Stomach (tissue), 9 donors: ENCODE data around the gene MIB1. TPM values are rescaled to one million over a fixed set of nuclear protein-coding genes. Genes with fewer than 3 reads are reported as not detected.
A peak's percentile ranks its signal among the peaks of the same experiment; 100 is the strongest.

ENCODE experiments used
- DNase-seq, 2 donors: peaks; one replicate each; pipeline versions ENCODE4 v3.0.0 to v3.0.0-alpha.2; 2013 to 2019
- H3K27ac ChIP-seq, 5 donors: fragments of 200-600 bp in 4 of 5; sonication (generic) in 4 of 5; one replicate each; pipeline ENCODE4 v1.5.1; 2013 to 2019; ENCODE audit warnings: mild to moderate bottlenecking in 1 of 5, moderate library complexity in 1 of 5
- H3K27me3 ChIP-seq, 3 donors: fragments of 200-600 bp; sonication (generic); one replicate each; pipeline ENCODE4 v1.5.1; 2017 to 2019; ENCODE audit warnings: mixed run types in 1 of 3
- H3K36me3 ChIP-seq, 4 donors: fragments of 200-600 bp; sonication (generic); 1 replicate in 3 of 4; 2 replicates in 1 of 4; pipeline ENCODE4 v1.5.1; 2016 to 2019
- H3K4me1 ChIP-seq, 4 donors: fragments of 200-600 bp; sonication (generic); one replicate each; pipeline ENCODE4 v1.5.1; 2016 to 2019
- H3K4me3 ChIP-seq, 4 donors: fragments of 200-600 bp; sonication (generic) in 3 of 4; one replicate each; pipeline ENCODE4 v1.5.1; 2016 to 2019; ENCODE audit warnings: mild to moderate bottlenecking in 1 of 4
- H3K9me3 ChIP-seq, 4 donors: fragments of 200-600 bp; sonication (generic); one replicate each; pipeline ENCODE4 v1.5.1; 2016 to 2019
- EP300 ChIP-seq: sonication (generic); formaldehyde crosslinking; IDR thresholded peaks from one replicate; pipeline ENCODE4 v1.6.1; 2017; ENCODE audit warnings: antibody characterized with exemption
- POLR2A ChIP-seq, 4 donors: fragments of 450-650 bp; IDR thresholded peaks; one replicate each; pipeline ENCODE4 v1.6.1; 2016; ENCODE audit warnings: antibody characterized with exemption in 4 of 4, control low read depth in 2 of 4, mild to moderate bottlenecking in 1 of 4, moderate library complexity in 1 of 4
- POLR2AphosphoS5 ChIP-seq, 3 donors: sonication (generic); formaldehyde crosslinking; IDR thresholded peaks; one replicate each; pipeline ENCODE4 v1.6.1; 2016; ENCODE audit warnings: antibody characterized with exemption in 3 of 3
- WGBS, 5 donors: extraction: QIAGEN DNeasy Blood & Tissue Kit in 3 of 5; methylation state at CpG; one replicate each; pipeline versions ENCODE4 v1.1.5 to v1.1.7; 2013 to 2018; 5-methylcytosine and 5-hydroxymethylcytosine counted together
- intact Hi-C: fragments of 100-400 bp; cut with DNase I; formaldehyde crosslinking; loops from one replicate; pipeline ENCODE4 v1.15.1; 2023; ENCODE audit warnings: low total_unique reads
- polyA plus RNA-seq, 3 donors: library from polyadenylated mRNA; stranded (reverse); fragments of 200-250 nt; gene quantifications; one replicate each; pipeline ENCODE4 v1.2.3, GENCODE V29; 2013
- total RNA-seq, 5 donors: library from RNA; depleted of rRNA; stranded (reverse); fragments of >200 nt; gene quantifications; one replicate each; pipeline versions ENCODE4 v1.1.0 to v1.2.3, GENCODE V29; 2014 to 2016
- TF ChIP-seq, protein P1 (sequence below), 7 experiments: fragments of 450-650 bp in 4 of 7; fragments of 200-600 bp in 3 of 7; sonication (generic) in 3 of 7; IDR thresholded peaks; one replicate each; pipeline ENCODE4 v1.5.1; 2016 to 2019; ENCODE audit warnings: antibody characterized with exemption in 7 of 7, control low read depth in 2 of 7, mild to moderate bottlenecking in 1 of 7
- donor health status: healthy with polysubstance abuse.
- donor health status: Bipolar disorder and iron deficiency.
- donor health status: healthy.

Gene MIB1
- total and polyA plus RNA-seq, 8 donors, result 4.4 to 83.5 (median 13.1) TPM

DNA sequence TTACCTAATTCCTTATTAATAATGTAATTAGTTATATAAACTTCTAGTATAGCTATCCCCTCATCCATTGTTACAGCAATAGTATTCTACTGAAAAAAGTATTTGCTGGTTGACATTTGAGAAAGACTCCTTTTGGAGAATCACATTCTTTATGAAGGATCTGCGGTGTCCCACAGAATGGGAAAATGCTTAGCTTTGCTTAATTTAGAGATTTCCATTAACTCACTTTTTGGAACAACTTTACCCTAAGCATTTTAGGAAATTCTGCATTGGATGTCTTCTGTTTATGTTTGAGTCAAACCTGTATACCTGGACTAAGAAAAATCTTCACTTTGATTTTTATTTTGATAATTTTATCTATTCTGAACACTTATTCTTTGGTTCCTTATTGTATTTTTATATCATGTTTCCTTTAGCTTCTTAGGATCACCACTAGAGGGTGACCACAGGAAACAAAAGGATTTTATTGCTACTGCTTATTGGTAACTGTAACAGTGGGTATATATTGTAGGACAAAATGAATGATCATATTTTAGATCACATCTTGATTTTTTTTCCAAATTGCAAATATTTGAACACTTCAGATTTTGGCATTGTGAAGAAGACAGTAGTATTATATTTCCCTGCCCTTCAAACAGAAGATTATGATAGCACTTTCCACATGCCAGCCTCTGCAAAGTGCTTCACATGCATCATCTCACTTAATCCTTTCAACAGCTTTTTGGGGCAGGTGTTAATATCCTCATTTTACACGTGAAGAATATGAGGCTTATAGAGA is 79.6 kb downstream of the MIB1 start:
- H3K9me3 ChIP-seq, result no peaks in the 10 kb centered on the region
- TF ChIP-seq POLR2AphosphoS5 (IDR thresholded peaks at IDR 0.05) (no peak), EP300 (no peak), POLR2A (IDR thresholded peaks at IDR 0.05) (no peak)
- TF ChIP-seq, protein P1, sequence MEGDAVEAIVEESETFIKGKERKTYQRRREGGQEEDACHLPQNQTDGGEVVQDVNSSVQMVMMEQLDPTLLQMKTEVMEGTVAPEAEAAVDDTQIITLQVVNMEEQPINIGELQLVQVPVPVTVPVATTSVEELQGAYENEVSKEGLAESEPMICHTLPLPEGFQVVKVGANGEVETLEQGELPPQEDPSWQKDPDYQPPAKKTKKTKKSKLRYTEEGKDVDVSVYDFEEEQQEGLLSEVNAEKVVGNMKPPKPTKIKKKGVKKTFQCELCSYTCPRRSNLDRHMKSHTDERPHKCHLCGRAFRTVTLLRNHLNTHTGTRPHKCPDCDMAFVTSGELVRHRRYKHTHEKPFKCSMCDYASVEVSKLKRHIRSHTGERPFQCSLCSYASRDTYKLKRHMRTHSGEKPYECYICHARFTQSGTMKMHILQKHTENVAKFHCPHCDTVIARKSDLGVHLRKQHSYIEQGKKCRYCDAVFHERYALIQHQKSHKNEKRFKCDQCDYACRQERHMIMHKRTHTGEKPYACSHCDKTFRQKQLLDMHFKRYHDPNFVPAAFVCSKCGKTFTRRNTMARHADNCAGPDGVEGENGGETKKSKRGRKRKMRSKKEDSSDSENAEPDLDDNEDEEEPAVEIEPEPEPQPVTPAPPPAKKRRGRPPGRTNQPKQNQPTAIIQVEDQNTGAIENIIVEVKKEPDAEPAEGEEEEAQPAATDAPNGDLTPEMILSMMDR (IDR thresholded peaks at IDR 0.05), result peak in 5 of 7 experiments; percentile 14 to 59 (median 44)
- no peaks in the 10 kb centered on the region for H3K27me3 ChIP-seq
- WGBS, 5 donors, result 61 to 76% (median 69%) methylated on average over 2 of the region's 2 CpGs
- H3K4me1 ChIP-seq, result no peaks in the 10 kb centered on the region
- intact Hi-C loops, result no loop called here
- peaks cover 0 to 49% (median 43%) of the 10 kb centered on the region in 4 donors for H3K36me3 ChIP-seq
- no peak overlapping the region for H3K27ac ChIP-seq
- peak in 1 of 2 donors; percentile 44 for DNase-seq
- H3K4me3 ChIP-seq, result no peak overlapping the region

DNA sequence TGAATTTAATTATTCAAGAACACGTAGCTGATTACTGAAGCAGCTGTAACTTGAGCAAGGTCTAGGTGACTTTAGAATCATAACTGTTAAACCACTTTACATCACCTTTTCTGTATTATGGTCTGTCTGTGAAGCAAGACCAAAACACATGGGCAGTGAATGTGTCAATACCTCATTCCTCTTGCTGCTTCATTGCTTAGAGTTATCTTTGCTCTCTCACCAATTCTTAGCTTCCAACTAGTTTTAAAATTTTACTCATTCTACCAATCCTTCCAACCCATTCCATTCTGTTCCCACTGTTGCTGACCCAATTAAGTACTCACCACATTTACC is 80.2 kb downstream of the MIB1 start:
- intact Hi-C loops, result no loop called here
- no peak for TF ChIP-seq POLR2AphosphoS5 (IDR thresholded peaks at IDR 0.05)
- no peak for TF ChIP-seq POLR2A (IDR thresholded peaks at IDR 0.05)
- H3K27ac ChIP-seq, result no peak overlapping the region
- H3K4me3 ChIP-seq, result no peak overlapping the region
- DNase-seq, result no peak
- H3K36me3 ChIP-seq, result peaks cover 0 to 44% (median 38%) of the 10 kb centered on the region in 4 donors
- peaks cover 0 to 5% (median 1%) of the 10 kb centered on the region in 4 donors for H3K4me1 ChIP-seq
- WGBS, 5 donors, result 88 to 96% (median 95%) methylated on average over 1 of the region's 1 CpG
- no peaks in the 10 kb centered on the region for H3K27me3 ChIP-seq
- H3K9me3 ChIP-seq, result no peaks in the 10 kb centered on the region

DNA sequence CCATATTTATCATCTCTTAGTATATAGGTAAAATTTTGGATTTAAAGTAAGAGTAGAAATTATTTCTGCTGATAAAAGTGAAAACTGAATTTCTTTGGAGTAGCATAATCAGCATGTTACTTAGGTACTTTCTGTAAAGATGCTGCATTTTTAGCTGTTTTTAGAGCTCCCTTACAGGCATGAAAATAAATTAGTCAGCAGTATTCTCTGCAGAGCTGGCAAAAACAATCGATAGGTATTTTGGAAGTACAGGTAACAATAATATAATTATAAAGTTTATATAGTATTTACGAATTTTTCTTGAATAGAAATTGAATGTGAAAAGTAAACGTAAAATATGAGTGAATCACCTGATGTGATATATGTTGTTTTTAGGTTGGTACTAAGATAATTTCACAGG is 83.3 kb downstream of the MIB1 start:
- intact Hi-C loops, result no loop called here
- H3K4me3 ChIP-seq, result no peak overlapping the region
- no peak for TF ChIP-seq POLR2A (IDR thresholded peaks at IDR 0.05)
- TF ChIP-seq EP300, result no peak
- TF ChIP-seq, protein P1 (IDR thresholded peaks at IDR 0.05), result no peak
- TF ChIP-seq POLR2AphosphoS5 (IDR thresholded peaks at IDR 0.05), result no peak

GRCh38 chr18:21826196-21826595 is 85.6 kb downstream of the MIB1 start:
- Histone ChIP-seq H3K9me3 (no peaks in the 10 kb centered on the region), H3K27ac (peak overlapping the region in 2 of 5 donors; percentile 11 to 25), H3K27me3 (no peaks in the 10 kb centered on the region), H3K36me3 (peaks cover 0 to 7% (median 2%) of the 10 kb centered on the region in 4 donors), H3K4me3 (no peak overlapping the region), H3K4me1 (peaks cover 0 to 28% (median 8%) of the 10 kb centered on the region in 4 donors)
- intact Hi-C loops, result no loop called here
- no peak for DNase-seq
- 30 to 43% (median 35%) methylated on average over 3 of the region's 3 CpGs for WGBS, 5 donors
- TF ChIP-seq, protein P1 (IDR thresholded peaks at IDR 0.05), result no peak
- TF ChIP-seq POLR2AphosphoS5 (IDR thresholded peaks at IDR 0.05), result peak in 1 of 3 donors; percentile 4
- TF ChIP-seq POLR2A (IDR thresholded peaks at IDR 0.05), result no peak
- TF ChIP-seq EP300, result no peak

More for the DNA sequence above, 83.3 kb downstream of the MIB1 start:
- peaks cover 0 to 20% (median 8%) of the 10 kb centered on the region in 4 donors for H3K4me1 ChIP-seq
- H3K27me3 ChIP-seq, result no peaks in the 10 kb centered on the region
- 83 to 93% (median 87%) methylated on average over 3 of the region's 3 CpGs for WGBS, 5 donors
- peaks cover 0 to 20% (median 16%) of the 10 kb centered on the region in 4 donors for H3K36me3 ChIP-seq
- H3K9me3 ChIP-seq, result no peaks in the 10 kb centered on the region
- H3K27ac ChIP-seq, result no peak overlapping the region
- no peak for DNase-seq
